OCI-LY7 (cell line): Measurements from ENCODE around the gene RFT1.

ENCODE experiments used
- CTCF ChIP-seq: fragments of 200-600 bp; sonication (generic); conservative IDR thresholded peaks from 2 replicates; pipeline ENCODE4 v1.5.1; 2014; ENCODE audit warnings: mild to moderate bottlenecking, antibody characterized with exemption, low read length, moderate library complexity, mixed read lengths
- EZH2phosphoT487 ChIP-seq: fragments of 200-600 bp; sonication (generic); IDR thresholded peaks from 2 replicates; pipeline ENCODE4 v1.6.1; 2018; ENCODE audit warnings: low read depth, borderline replicate concordance, mild to moderate bottlenecking, mixed run types, antibody characterized with exemption, low read length, moderate library complexity, mixed read lengths

GRCh38 chr3:53073553-53074365 lies 56.5 kb downstream of the RFT1 start:
- no peak for TF ChIP-seq CTCF
- no peak for TF ChIP-seq EZH2phosphoT487
